ENCODE data around the gene NIPAL4. TPM values are rescaled to one million over a fixed set of nuclear protein-coding genes. Genes with fewer than 3 reads are reported as not detected.

NIPAL4 gene
- total RNA-seq, 1 experiment from 2014 or later, result 0.24 TPM

DNA sequence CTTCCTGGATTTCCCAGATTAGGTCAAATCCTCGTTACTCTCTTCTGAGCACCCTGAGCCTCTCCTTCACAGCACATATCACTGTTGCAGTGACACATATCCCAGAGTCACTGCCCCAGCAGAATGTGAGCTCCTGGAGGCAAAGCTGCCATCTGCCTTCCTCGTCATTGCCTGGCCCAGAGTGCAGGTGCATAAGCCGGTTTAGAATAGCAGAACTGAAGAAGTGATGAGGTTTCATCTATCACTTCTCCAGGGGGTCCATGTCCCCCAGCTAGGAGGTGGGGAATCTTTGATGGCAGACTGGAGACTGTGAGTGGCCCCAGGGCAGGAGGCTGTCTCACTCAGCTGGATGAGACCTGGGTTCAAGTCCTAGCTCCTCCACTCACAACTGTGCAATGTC, 25.8 kb downstream of the NIPAL4 start:
- Histone ChIP-seq H3K27ac (no peak overlapping the region), H3K9me3 (ENCODE audit: insufficient read depth, low read depth) (no peaks in the 10 kb centered on the region), H4K20me1 (ENCODE audit: insufficient read depth) (no peaks in the 10 kb centered on the region), H3K4me1 (replicated peaks; ENCODE audit: insufficient read depth) (no peaks in the 10 kb centered on the region), H3F3A (ENCODE audit: insufficient read depth, low read depth) (no peaks in the 10 kb centered on the region), H3K4me3 (no peak overlapping the region), H2AFZ (no peak overlapping the region), H3K9me2 (ENCODE audit: insufficient read depth) (no peaks in the 10 kb centered on the region), H3K36me3 (ENCODE audit: low read depth) (peaks cover 8% of the 10 kb centered on the region; the same call in 1 of the 2 replicates), H3K4me2 (no peak overlapping the region), H3K27me3 (ENCODE audit: insufficient read depth, low read depth) (no peaks in the 10 kb centered on the region), H3K79me2 (ENCODE audit: low read depth) (no peaks in the 10 kb centered on the region)
- CTCF ChIA-PET, result no interaction called here
- POLR2A ChIA-PET (ENCODE audit: unreplicated experiment), result interaction anchor here (0.6 kb wide), 2 partner anchors 245 to 246 kb away, joined by 3 read pairs; partner anchors contain the start of gene THG1L
- no TSS peak for BruUV-seq (replicated peaks)
- no peak for TF ChIP-seq EZH2 (IDR thresholded peaks at IDR 0.05; ENCODE audit: low read depth)
- no peak for TF ChIP-seq CTCF (conservative IDR thresholded peaks at IDR 0.05)
- intact Hi-C loops (cut with micrococcal nuclease; ENCODE audit: unreplicated experiment), result no loop called here
- no peak for DNase-seq

DNA sequence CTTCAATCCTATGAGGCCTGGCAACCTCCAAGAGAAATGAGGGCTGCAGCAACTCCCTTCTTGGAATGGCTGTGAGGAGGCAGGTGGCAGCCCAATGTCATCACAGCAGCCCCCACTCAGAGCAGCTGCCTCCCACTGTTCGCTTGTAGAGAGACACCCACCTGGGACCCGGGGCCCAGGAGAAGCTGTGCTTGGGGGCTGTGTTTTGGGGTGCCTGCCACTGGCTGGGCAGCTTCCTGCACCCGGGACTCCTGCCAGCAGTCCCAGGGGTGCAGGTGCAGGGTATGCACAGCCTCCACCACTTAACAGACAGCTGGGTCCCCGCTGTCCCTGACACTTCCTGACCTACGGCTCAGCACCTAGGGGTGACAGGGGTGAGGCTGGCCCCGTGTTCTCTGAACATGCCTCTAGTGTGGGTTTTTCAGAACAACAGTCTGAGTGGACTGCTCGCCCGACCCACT, 26.2 kb downstream of the NIPAL4 start:
- H3K4me3 ChIP-seq, result no peak overlapping the region
- peaks cover 8% of the 10 kb centered on the region; the same call in 1 of the 2 replicates for H3K36me3 ChIP-seq (ENCODE audit: low read depth)
- no peaks in the 10 kb centered on the region for H3K27me3 ChIP-seq (ENCODE audit: insufficient read depth, low read depth)
- H4K20me1 ChIP-seq (ENCODE audit: insufficient read depth), result no peaks in the 10 kb centered on the region
- H3F3A ChIP-seq (ENCODE audit: insufficient read depth, low read depth), result no peaks in the 10 kb centered on the region
- ChIA-PET CTCF (no interaction called here), POLR2A (ENCODE audit: unreplicated experiment) (interaction anchor here (0.6 kb wide), 1 partner anchor 245 kb away, joined by 3 read pairs; the partner anchor contains the start of gene THG1L)
- BruUV-seq (replicated peaks), result no TSS peak
- no peaks in the 10 kb centered on the region for H3K79me2 ChIP-seq (ENCODE audit: low read depth)
- intact Hi-C loops (cut with micrococcal nuclease; ENCODE audit: unreplicated experiment), result no loop called here
- H3K4me2 ChIP-seq, result no peak overlapping the region
- TF ChIP-seq CTCF (conservative IDR thresholded peaks at IDR 0.05), result no peak
- no peaks in the 10 kb centered on the region for H3K4me1 ChIP-seq (replicated peaks; ENCODE audit: insufficient read depth)
- H3K9me2 ChIP-seq (ENCODE audit: insufficient read depth), result no peaks in the 10 kb centered on the region
- DNase-seq, result peak in 1 of 2 experiments; percentile 11
- no peak overlapping the region for H2AFZ ChIP-seq
- no peak overlapping the region for H3K27ac ChIP-seq
- H3K9me3 ChIP-seq (ENCODE audit: insufficient read depth, low read depth), result no peaks in the 10 kb centered on the region

GRCh38 chr5:157486861-157487260, 26.8 kb downstream of the NIPAL4 start:
- Histone ChIP-seq H3K36me3 (ENCODE audit: low read depth) (peaks cover 8% of the 10 kb centered on the region; the same call in 1 of the 2 replicates), H4K20me1 (ENCODE audit: insufficient read depth) (no peaks in the 10 kb centered on the region), H3K4me1 (replicated peaks; ENCODE audit: insufficient read depth) (no peaks in the 10 kb centered on the region), H3K4me2 (no peak overlapping the region), H3K4me3 (no peak overlapping the region), H3K9me2 (ENCODE audit: insufficient read depth) (no peaks in the 10 kb centered on the region), H3K9me3 (ENCODE audit: insufficient read depth, low read depth) (no peaks in the 10 kb centered on the region), H3K79me2 (ENCODE audit: low read depth) (no peaks in the 10 kb centered on the region), H3F3A (ENCODE audit: insufficient read depth, low read depth) (no peaks in the 10 kb centered on the region), H3K27me3 (ENCODE audit: insufficient read depth, low read depth) (no peaks in the 10 kb centered on the region), H2AFZ (no peak overlapping the region), H3K27ac (no peak overlapping the region)
- DNase-seq, result peak in 1 of 2 experiments; percentile 5
- no peak for TF ChIP-seq EZH2 (IDR thresholded peaks at IDR 0.05; ENCODE audit: low read depth)
- TF ChIP-seq CTCF (conservative IDR thresholded peaks at IDR 0.05), result no peak
- POLR2A ChIA-PET (ENCODE audit: unreplicated experiment), result no interaction called here
- CTCF ChIA-PET, result no interaction called here
- BruUV-seq (replicated peaks), result no TSS peak
- intact Hi-C loops (cut with micrococcal nuclease; ENCODE audit: unreplicated experiment), result no loop called here

All from PC-9 (cell line).